ENCODE measurements around the gene OR2H1.

Gene OR2H1

DNA sequence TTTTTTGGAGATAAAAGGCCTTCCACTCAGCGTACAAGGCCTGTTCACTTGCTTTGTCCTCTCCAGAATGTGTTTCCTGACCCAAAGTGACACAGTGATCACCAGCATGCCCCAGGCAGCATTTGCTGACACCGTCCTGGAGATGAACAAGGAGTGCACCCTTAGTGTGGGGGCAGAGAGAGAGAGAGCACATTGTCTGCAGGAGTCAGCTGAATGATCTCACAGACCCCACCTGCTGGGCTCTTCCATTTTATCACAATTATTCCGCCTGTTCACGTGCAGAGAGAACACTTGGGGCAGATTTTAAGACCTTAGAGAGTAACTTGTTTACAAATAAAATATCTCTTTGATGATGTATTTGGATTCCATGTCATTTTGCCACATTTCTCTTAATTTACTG lies 53.2 kb downstream of the OR2H1 start:
- Histone ChIP-seq H3K4me1 (ENCODE audit: insufficient read depth, low read length) (no peaks in the 10 kb centered on the region), H3K9me3 (ENCODE audit: low read length) (no peaks in the 10 kb centered on the region), H3K36me3 (ENCODE audit: insufficient read depth, low read length) (no peaks in the 10 kb centered on the region), H3K27ac (ENCODE audit: low read depth, low read length) (no peak overlapping the region), H3K27me3 (ENCODE audit: control insufficient read depth in 1 of 2, insufficient read depth in 2 of 2, low read length in 2 of 2) (no peaks in the 10 kb centered on the region), H3K4me3 (ENCODE audit: low read depth in 1 of 2, low read length in 2 of 2) (no peak overlapping the region), H3K9ac (ENCODE audit: low read length) (no peak overlapping the region)

DNA sequence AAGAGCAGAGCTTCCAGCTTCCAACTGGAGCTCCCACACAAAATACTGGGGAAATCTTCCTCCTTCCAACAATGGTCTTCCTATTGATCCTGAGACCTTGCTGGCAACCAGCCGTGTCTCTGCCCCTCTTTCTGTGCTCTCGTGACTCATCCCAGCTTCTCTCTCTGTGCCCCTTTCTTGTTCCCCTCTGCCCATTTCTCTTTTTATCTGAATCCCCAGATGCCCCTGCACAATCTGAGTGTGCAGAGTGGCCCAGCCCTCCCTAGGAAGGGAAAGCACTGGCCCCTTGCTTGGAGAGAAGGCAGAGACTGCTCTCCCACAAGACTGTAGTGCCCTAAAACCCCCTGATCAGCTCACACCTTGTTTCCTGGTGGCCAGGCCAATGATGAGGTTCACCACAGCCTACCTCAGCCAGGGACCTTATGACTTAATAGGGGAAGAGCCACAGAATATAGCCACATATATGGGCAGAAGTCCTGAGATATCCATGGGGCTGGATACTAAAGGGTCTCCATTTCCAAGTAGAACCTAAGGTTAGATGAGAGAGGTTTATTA lies 53.9 kb downstream of the OR2H1 start:
- H3K9me3 ChIP-seq (ENCODE audit: low read length) = no peaks in the 10 kb centered on the region
- no peaks in the 10 kb centered on the region for H3K36me3 ChIP-seq (ENCODE audit: insufficient read depth, low read length)
- H3K27ac ChIP-seq (ENCODE audit: low read depth, low read length) = no peak overlapping the region
- no peaks in the 10 kb centered on the region for H3K27me3 ChIP-seq (ENCODE audit: control insufficient read depth in 1 of 2, insufficient read depth in 2 of 2, low read length in 2 of 2)
- no peak overlapping the region for H3K4me3 ChIP-seq (ENCODE audit: low read depth in 1 of 2, low read length in 2 of 2)
- H3K4me1 ChIP-seq (ENCODE audit: insufficient read depth, low read length) = no peaks in the 10 kb centered on the region
- no peak overlapping the region for H3K9ac ChIP-seq (ENCODE audit: low read length)

Data from muscle layer of colon (tissue), 2 donors.